Left cardiac atrium (tissue), 4 donors: ENCODE data around the gene TANC1. TPM values are rescaled to one million over a fixed set of nuclear protein-coding genes. Genes with fewer than 3 reads are reported as not detected.

Source experiments
- ATAC-seq, 2 donors: fragments of 200-7000 bp; cut with Tn5 transposase; one replicate each; pipeline ENCODE4 v1.9.1; 2020; ENCODE audit warnings: mild to moderate bottlenecking in 2 of 2, moderate library complexity in 2 of 2
- DNase-seq: peaks from one replicate; pipeline ENCODE4 v3.0.0-alpha.2; 2020
- intact Hi-C, 2 donors: fragments of 100-400 bp; cut with DNase I; formaldehyde crosslinking; loops; one replicate each; pipeline versions ENCODE4 v1.14.1 to v1.15.1; 2022 to 2023
- total RNA-seq, 2 donors: library from RNA; stranded (reverse); fragmentation: NEBNext Ultra II Directional; extraction: Animal tissue kit (Norgen Biotek cat#: 25700); gene quantifications; one replicate each; pipeline ENCODE4 v1.2.1, GENCODE V29; 2021
- donor health status: DM: no; HTN: yes; CAD: no.
- donor health status: DM: no; HTN: yes; CAD: no; lungs with severe emphysema.
- donor health status: DM: yes; HTN: yes; CAD: no.
- donor health status: Dilated cardiomyopathy.

Gene TANC1
- total RNA-seq, 2 donors from 2014 or later: 38.6 to 80.7 TPM

GRCh38 chr2:159211447-159212396 is 243.3 kb downstream of the TANC1 start:
- DNase-seq (no peak), ATAC-seq (no peak)
- intact Hi-C loops: no loop called here

GRCh38 chr2:159213296-159213695 is 244.9 kb downstream of the TANC1 start:
- no peak for DNase-seq
- ATAC-seq: no peak
- intact Hi-C loops: no loop called here

GRCh38 chr2:159214325-159214865 is 246.0 kb downstream of the TANC1 start:
- DNase-seq (no peak), ATAC-seq (peak in 1 of 2 donors; percentile 33)
- intact Hi-C loops: no loop called here

- intact Hi-C loops: no loop called here
- DNase-seq (no peak), ATAC-seq (no peak)
Measured at GRCh38 chr2:159215116-159215515, 246.7 kb downstream of the TANC1 start.

- ATAC-seq (no peak), DNase-seq (no peak)
- intact Hi-C loops: no loop called here
Measured at GRCh38 chr2:159217676-159218075, 249.2 kb downstream of the TANC1 start.

GRCh38 chr2:159218389-159218788 is 249.9 kb downstream of the TANC1 start:
- ATAC-seq (no peak), DNase-seq (no peak)
- intact Hi-C loops: no loop called here

GRCh38 chr2:159219394-159219998 is 251.1 kb downstream of the TANC1 start:
- no peak for ATAC-seq
- no peak for DNase-seq
- intact Hi-C loops: no loop called here

GRCh38 chr2:159224061-159224813 is 255.8 kb downstream of the TANC1 start:
- no peak for ATAC-seq
- intact Hi-C loops: no loop called here

GRCh38 chr2:159225025-159226016 is 256.9 kb downstream of the TANC1 start:
- peak; percentile 43 for DNase-seq
- intact Hi-C loops: no loop called here
- ATAC-seq: peak; percentile 28 to 32

More at GRCh38 chr2:159224061-159224813, 255.8 kb downstream of the TANC1 start:
- DNase-seq: no peak

- intact Hi-C loops: no loop called here
- ATAC-seq (peak in 1 of 2 donors; percentile 36), DNase-seq (no peak)
Measured at GRCh38 chr2:159226059-159226461, 257.6 kb downstream of the TANC1 start.

GRCh38 chr2:159226608-159227385 is 258.4 kb downstream of the TANC1 start:
- intact Hi-C loops: no loop called here
- DNase-seq (no peak), ATAC-seq (no peak)

- DNase-seq: no peak
Measured at GRCh38 chr2:159227467-159227866, 259.0 kb downstream of the TANC1 start.

GRCh38 chr2:159228081-159228581 is 259.7 kb downstream of the TANC1 start:
- intact Hi-C loops: no loop called here

More at GRCh38 chr2:159227467-159227866, 259.0 kb downstream of the TANC1 start:
- no peak for ATAC-seq
- intact Hi-C loops: no loop called here

GRCh38 chr2:159229476-159230144 is 261.2 kb downstream of the TANC1 start:
- ATAC-seq: no peak
- no peak for DNase-seq
- intact Hi-C loops: no loop called here

More at GRCh38 chr2:159228081-159228581, 259.7 kb downstream of the TANC1 start:
- peak in 1 of 2 donors; percentile 9 for ATAC-seq
- DNase-seq: no peak

GRCh38 chr2:159230145-159230877 is 261.9 kb downstream of the TANC1 start:
- intact Hi-C loops: no loop called here
- no peak for ATAC-seq
- no peak for DNase-seq
